ENCODE data around the gene AEBP2.
A peak's percentile ranks its signal among the peaks of the same experiment; 100 is the strongest.
"Not testable (repeated sequence)": the region's sequence is repeated elsewhere in the genome, so short reads cannot be mapped to it uniquely, and the experiment has no call there.

AEBP2 gene

DNA sequence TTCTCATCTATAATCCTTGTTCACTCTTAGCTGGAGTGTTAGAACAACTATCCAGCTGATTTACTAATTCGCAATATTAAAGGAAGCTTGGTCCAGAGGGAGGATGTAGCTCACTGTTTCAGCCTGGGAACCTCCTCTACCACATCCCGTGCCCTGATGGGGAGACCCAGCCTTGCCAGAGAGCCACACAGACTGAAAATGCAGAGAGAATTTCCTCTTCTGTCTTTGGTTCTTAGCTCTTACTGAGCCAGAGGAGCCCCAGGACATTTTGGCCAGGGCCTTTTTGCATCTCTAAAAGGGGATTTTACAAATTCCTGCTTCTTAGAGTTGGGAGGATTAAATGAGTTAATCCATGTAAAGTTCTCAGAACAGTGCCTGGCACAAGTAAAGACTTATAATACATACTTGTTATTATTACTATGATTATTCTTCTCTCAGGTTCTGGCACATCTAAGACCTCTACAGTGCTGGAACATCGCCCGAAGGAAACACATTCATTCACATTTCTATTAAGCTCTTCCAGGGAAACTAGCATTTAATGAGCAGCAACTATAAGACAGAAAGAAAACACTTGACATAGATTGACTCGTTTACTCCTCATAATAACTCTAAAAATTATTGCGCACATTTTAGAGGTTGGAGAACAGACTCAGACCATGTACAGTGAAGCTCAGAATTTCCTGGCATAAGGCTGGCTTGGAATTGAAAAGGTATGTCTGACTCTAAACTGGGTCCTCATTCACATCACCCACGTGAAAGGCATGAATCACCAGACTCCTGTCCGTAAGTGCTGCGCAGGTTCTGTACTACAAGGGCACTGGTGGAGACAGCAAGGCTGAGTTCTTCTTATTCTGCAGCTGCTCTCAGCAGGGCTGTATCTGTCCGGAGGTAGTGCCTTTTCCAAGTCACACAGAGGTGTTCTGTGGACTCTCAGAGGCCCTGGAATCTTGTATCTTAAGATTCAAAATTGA is 27.8 kb upstream of the AEBP2 start:
- H3K27ac Mint-ChIP-seq = no peak overlapping the region

GRCh38 chr12:19412844-19413243 is 26.4 kb upstream of the AEBP2 start:
- Mint-ChIP-seq H3K9me3 (ENCODE audit: low read depth) (no peaks in the 10 kb centered on the region), H3K4me3 (no peak overlapping the region), H3K27ac (no peak overlapping the region), H3K4me1 (ENCODE audit: low read depth) (no peaks in the 10 kb centered on the region), H3K27me3 (no peaks in the 10 kb centered on the region), H3K36me3 (no peaks in the 10 kb centered on the region)

More for the DNA sequence above, 27.8 kb upstream of the AEBP2 start:
- peaks cover 2% of the 10 kb centered on the region for H3K36me3 Mint-ChIP-seq
- H3K27me3 Mint-ChIP-seq = no peaks in the 10 kb centered on the region
- H3K4me3 Mint-ChIP-seq = no peak overlapping the region
- no peaks in the 10 kb centered on the region for H3K9me3 Mint-ChIP-seq (ENCODE audit: low read depth)
- no peaks in the 10 kb centered on the region for H3K4me1 Mint-ChIP-seq (ENCODE audit: low read depth)

- not testable (repeated sequence) for H3K27me3 Mint-ChIP-seq; H3K4me3 Mint-ChIP-seq; H3K27ac Mint-ChIP-seq; H3K36me3 Mint-ChIP-seq; H3K4me1 Mint-ChIP-seq (ENCODE audit: low read depth); H3K9me3 Mint-ChIP-seq (ENCODE audit: low read depth)
Observed at GRCh38 chr12:19413582-19413981, 25.7 kb upstream of the AEBP2 start.

- Mint-ChIP-seq H3K9me3 (ENCODE audit: low read depth) (no peaks in the 10 kb centered on the region), H3K36me3 (no peaks in the 10 kb centered on the region), H3K27ac (no peak overlapping the region), H3K4me1 (ENCODE audit: low read depth) (no peaks in the 10 kb centered on the region), H3K4me3 (no peak overlapping the region), H3K27me3 (no peaks in the 10 kb centered on the region)
Observed at GRCh38 chr12:19415563-19415962, 23.7 kb upstream of the AEBP2 start.

GRCh38 chr12:19419086-19419485 is 20.2 kb upstream of the AEBP2 start:
- H3K9me3 Mint-ChIP-seq (ENCODE audit: low read depth) = no peaks in the 10 kb centered on the region
- H3K27me3 Mint-ChIP-seq = no peaks in the 10 kb centered on the region
- no peak overlapping the region for H3K4me3 Mint-ChIP-seq
- no peaks in the 10 kb centered on the region for H3K36me3 Mint-ChIP-seq
- no peak overlapping the region for H3K27ac Mint-ChIP-seq
- H3K4me1 Mint-ChIP-seq (ENCODE audit: low read depth) = peaks cover 10% of the 10 kb centered on the region

- peak overlapping the region; percentile 33 for H3K4me3 Mint-ChIP-seq
- H3K27me3 Mint-ChIP-seq = no peaks in the 10 kb centered on the region
- H3K27ac Mint-ChIP-seq = no peak overlapping the region
- H3K9me3 Mint-ChIP-seq (ENCODE audit: low read depth) = no peaks in the 10 kb centered on the region
- peaks cover 2% of the 10 kb centered on the region for H3K36me3 Mint-ChIP-seq
- H3K4me1 Mint-ChIP-seq (ENCODE audit: low read depth) = peaks cover 10% of the 10 kb centered on the region
Observed at GRCh38 chr12:19421503-19422282, 17.6 kb upstream of the AEBP2 start.

DNA sequence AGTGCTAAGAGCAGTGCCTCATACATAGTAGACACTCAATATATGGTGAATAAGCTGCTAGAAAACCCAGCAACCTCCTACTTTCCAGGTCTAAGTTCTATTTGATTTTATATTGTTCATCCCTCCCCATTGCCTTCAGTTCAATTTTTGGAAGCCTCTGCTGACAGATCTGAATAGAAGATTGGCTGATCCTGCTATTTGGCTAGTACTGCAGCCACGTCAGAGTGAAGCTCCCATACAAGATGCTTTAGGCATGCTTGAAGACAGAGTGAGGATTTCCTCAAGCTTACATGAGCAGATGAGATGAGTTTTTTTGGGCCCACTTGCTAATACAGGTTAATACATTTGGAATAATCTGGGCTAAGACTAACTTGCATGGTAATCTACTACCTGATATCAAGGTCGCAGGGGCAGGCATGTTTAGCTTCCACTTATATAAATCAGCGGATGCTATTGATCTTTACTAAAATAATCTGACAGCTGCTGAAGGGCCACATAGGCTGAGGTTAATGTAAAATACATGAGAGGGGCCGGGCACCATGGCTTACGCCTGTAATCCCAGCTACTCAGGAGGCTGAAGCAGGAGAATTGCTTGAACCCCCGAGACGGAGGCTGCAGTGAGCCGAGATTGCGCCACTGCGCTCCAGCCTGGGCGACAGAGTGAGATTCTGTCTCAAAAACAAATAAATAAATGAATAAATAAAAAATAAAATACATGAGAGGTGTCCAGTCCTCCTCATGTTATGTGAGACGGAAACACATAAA is 15.9 kb upstream of the AEBP2 start:
- no peaks in the 10 kb centered on the region for H3K9me3 Mint-ChIP-seq (ENCODE audit: low read depth)
- peaks cover 4% of the 10 kb centered on the region for H3K36me3 Mint-ChIP-seq
- H3K27ac Mint-ChIP-seq = no peak overlapping the region
- H3K27me3 Mint-ChIP-seq = no peaks in the 10 kb centered on the region
- no peak overlapping the region for H3K4me3 Mint-ChIP-seq
- peaks cover 12% of the 10 kb centered on the region for H3K4me1 Mint-ChIP-seq (ENCODE audit: low read depth)

GRCh38 chr12:19428246-19428645 is 11.0 kb upstream of the AEBP2 start:
- H3K9me3 Mint-ChIP-seq (ENCODE audit: low read depth) = no peaks in the 10 kb centered on the region
- H3K4me3 Mint-ChIP-seq = no peak overlapping the region
- peaks cover 4% of the 10 kb centered on the region for H3K36me3 Mint-ChIP-seq
- H3K27ac Mint-ChIP-seq = no peak overlapping the region
- no peaks in the 10 kb centered on the region for H3K27me3 Mint-ChIP-seq
- H3K4me1 Mint-ChIP-seq (ENCODE audit: low read depth) = peaks cover 11% of the 10 kb centered on the region

- not testable (repeated sequence) for H3K9me3 Mint-ChIP-seq (ENCODE audit: low read depth); H3K4me3 Mint-ChIP-seq; H3K27ac Mint-ChIP-seq; H3K36me3 Mint-ChIP-seq; H3K27me3 Mint-ChIP-seq
- peaks cover 14% of the 10 kb centered on the region for H3K4me1 Mint-ChIP-seq (ENCODE audit: low read depth)
Observed at GRCh38 chr12:19429491-19429890, 9.8 kb upstream of the AEBP2 start.

GRCh38 chr12:19430988-19431387 is 8.3 kb upstream of the AEBP2 start:
- Mint-ChIP-seq H3K4me3 (no peak overlapping the region), H3K36me3 (peaks cover 2% of the 10 kb centered on the region), H3K27ac (no peak overlapping the region), H3K27me3 (no peaks in the 10 kb centered on the region), H3K4me1 (ENCODE audit: low read depth) (peaks cover 26% of the 10 kb centered on the region), H3K9me3 (ENCODE audit: low read depth) (no peaks in the 10 kb centered on the region)

DNA sequence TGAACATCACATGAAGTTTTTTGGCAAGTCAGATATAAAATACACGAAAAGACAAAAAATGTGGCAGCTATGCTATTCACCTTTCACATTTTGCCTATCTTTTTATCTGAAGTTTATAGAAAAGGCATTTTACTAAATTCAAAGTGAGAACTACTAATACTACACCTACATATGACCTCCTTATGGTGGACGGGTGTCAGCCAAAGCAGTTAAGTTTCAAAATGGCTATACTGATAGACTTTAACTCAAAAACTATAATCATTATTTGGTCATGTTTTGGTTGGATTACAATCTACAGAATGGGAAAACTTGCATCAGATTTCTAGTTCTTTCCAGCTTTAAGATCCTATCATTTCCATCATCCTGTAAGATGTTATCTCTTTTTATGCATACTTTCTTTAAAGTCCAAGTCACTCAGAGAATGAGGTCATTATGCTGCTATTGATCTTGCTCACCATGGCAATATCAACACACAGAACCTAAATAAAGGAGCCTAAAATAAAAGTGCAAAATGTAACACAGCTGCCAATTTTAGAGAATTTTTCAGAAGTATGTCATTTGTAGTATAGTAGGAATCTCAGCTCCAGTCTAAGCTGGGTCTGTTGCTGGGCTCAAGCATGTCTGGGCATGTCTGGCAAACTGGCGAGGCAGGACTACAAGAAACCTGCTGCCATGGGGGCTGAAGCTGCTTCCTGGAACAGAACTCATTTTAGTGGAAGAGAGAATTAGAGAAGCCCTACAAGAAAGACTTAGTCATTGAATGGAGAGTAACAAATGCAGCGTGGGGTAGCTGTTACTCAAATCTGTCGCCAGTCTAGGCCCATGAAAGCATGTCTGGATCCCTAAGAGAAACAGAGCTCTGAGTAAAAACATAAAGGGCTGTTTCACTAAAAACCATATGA is 7.6 kb upstream of the AEBP2 start:
- Mint-ChIP-seq H3K4me3 (no peak overlapping the region), H3K36me3 (peaks cover 2% of the 10 kb centered on the region), H3K27me3 (no peaks in the 10 kb centered on the region), H3K9me3 (ENCODE audit: low read depth) (no peaks in the 10 kb centered on the region), H3K27ac (peak overlapping the region; percentile 72), H3K4me1 (ENCODE audit: low read depth) (peaks cover 26% of the 10 kb centered on the region)

DNA sequence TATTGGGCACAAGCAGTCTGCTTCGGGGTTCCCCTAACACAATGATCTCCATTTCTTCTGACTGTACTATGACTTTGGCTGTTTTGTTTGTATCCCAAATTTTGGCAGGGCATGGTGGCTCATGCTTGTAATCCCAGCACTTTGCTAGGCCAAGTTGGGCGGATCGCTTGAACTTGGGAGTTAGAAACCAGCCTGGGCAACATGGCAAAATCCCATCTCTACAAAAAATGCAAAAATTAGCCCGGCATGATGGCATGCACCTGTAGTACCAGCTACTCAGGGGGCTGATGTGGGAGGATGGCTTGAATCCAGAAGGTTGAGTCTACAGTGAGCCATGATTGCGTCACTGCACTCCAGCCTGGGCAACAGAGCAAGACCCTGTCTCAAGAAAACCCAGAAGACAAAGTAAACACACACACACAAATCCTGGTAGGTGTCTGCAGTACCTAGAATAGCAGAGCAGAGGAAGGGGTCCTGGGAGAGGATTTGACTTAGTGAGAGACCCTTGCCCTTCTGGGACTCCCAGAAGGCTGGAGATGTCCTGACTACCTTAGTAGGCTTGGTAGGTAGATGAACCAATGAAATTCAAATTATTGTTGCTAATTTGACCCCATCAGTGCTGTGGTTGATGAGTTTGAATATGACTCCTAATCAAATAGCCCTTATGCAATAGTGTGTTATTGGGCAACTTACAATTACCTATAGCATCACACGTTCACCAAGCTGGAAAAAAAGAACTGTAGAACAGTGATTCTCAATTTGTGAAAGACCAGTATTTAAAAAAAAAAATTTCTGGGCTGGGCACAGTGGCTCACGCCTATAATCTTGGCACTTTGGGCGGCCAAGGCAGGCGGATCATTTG is 6.8 kb upstream of the AEBP2 start:
- H3K9me3 Mint-ChIP-seq (ENCODE audit: low read depth) = no peaks in the 10 kb centered on the region
- peak overlapping the region; percentile 70 for H3K27ac Mint-ChIP-seq
- peaks cover 26% of the 10 kb centered on the region for H3K4me1 Mint-ChIP-seq (ENCODE audit: low read depth)
- no peak overlapping the region for H3K4me3 Mint-ChIP-seq
- H3K36me3 Mint-ChIP-seq = no peaks in the 10 kb centered on the region
- no peaks in the 10 kb centered on the region for H3K27me3 Mint-ChIP-seq

- H3K27me3 Mint-ChIP-seq = no peaks in the 10 kb centered on the region
- peak overlapping the region; percentile 47 for H3K27ac Mint-ChIP-seq
- H3K4me3 Mint-ChIP-seq = no peak overlapping the region
- no peaks in the 10 kb centered on the region for H3K9me3 Mint-ChIP-seq (ENCODE audit: low read depth)
- no peaks in the 10 kb centered on the region for H3K36me3 Mint-ChIP-seq
- peaks cover 31% of the 10 kb centered on the region for H3K4me1 Mint-ChIP-seq (ENCODE audit: low read depth)
Observed at GRCh38 chr12:19434538-19434937, 4.8 kb upstream of the AEBP2 start.

Measured in activated naive CD8-positive, alpha-beta T cell (primary cell).